SK-N-SH (cell line): Measurements from ENCODE around the gene MYOCOS. TPM values are rescaled to one million over a fixed set of nuclear protein-coding genes. Genes with fewer than 3 reads are reported as not detected.

Experiments
- CTCF ChIA-PET: fragments of 300-600, 350-600 bp; formaldehyde crosslinking; extraction: SDS; loops from one replicate; lab custom pipeline; 2021; lab: Yijun Ruan, JAX
- POLR2A ChIA-PET: fragments of 350-600 bp; sonication (Branson Sonifier 250); formaldehyde crosslinking; extraction: SDS; loops from one replicate; lab custom pipeline; 2020; ENCODE audit warnings: antibody characterized with exemption, inconsistent platforms; lab: Yijun Ruan, JAX
- DNase-seq: peaks from one replicate; pipeline ENCODE4 v3.0.0; 2012
- H2AFZ ChIP-seq: fragments of 200-600 bp; sonication (generic); 2 replicates; pipeline ENCODE4 v1.8.1; 2016; ENCODE audit warnings: antibody characterized with exemption, mild to moderate bottlenecking, low read depth
- H3F3A ChIP-seq: fragments of 200-600 bp; sonication (generic); replicated peaks from 2 replicates; pipeline ENCODE3; 2016; ENCODE audit warnings: antibody characterized with exemption, mild to moderate bottlenecking; ENCODE audit not compliant: insufficient read depth
- H3K27ac ChIP-seq, 2 experiments: fragments of 200-500 bp in 1 of 2; fragments of 200-600 bp in 1 of 2; sonication (Bioruptor generic) in 1 of 2; sonication (generic), shearing (Covaris generic) in 1 of 2; 2 replicates each; pipeline versions ENCODE4 v1.5.1 to v1.6.1; 2014 to 2016; ENCODE audit warnings: low read depth in 2 of 2, inconsistent platforms in 1 of 2, low read length in 1 of 2, mild to moderate bottlenecking in 1 of 2, mixed read lengths in 1 of 2
- H3K27me3 ChIP-seq: fragments of 200-600 bp; sonication (generic), shearing (Covaris generic); 2 replicates; pipeline ENCODE4 v1.6.1; 2016; ENCODE audit warnings: mixed run types; ENCODE audit not compliant: insufficient read depth
- H3K36me3 ChIP-seq, 2 experiments: fragments of 200-500 bp in 1 of 2; fragments of 200-600 bp in 1 of 2; sonication (Bioruptor generic) in 1 of 2; sonication (generic) in 1 of 2; replicated peaks in 1 of 2; 2 replicates each; pipeline versions ENCODE3 to v1.5.1; 2014 to 2016; ENCODE audit warnings: low read length in 1 of 2, mild to moderate bottlenecking in 1 of 2; ENCODE audit not compliant: insufficient read depth in 2 of 2, control insufficient read depth in 1 of 2
- H3K4me1 ChIP-seq, 2 experiments: fragments of 200-500 bp in 1 of 2; fragments of 200-600 bp in 1 of 2; sonication (Bioruptor generic) in 1 of 2; sonication (generic), shearing (Covaris generic) in 1 of 2; 2 replicates each; pipeline versions ENCODE4 v1.5.1 to v1.6.1; 2014 to 2016; ENCODE audit warnings: low read depth in 1 of 2, low read length in 1 of 2, mixed run types in 1 of 2; ENCODE audit not compliant: insufficient read depth in 2 of 2, control insufficient read depth in 1 of 2
- H3K4me2 ChIP-seq: fragments of 200-600 bp; sonication (generic), shearing (Covaris generic); 2 replicates; pipeline ENCODE4 v1.6.1; 2017; ENCODE audit warnings: mixed run types
- H3K4me3 ChIP-seq, 2 experiments: fragments of 200-500 bp in 1 of 2; fragments of 200-600 bp in 1 of 2; sonication (Bioruptor generic) in 1 of 2; sonication (generic), shearing (Covaris generic) in 1 of 2; 2 replicates each; pipeline versions ENCODE4 v1.5.1 to v1.8.1; 2014 to 2016; ENCODE audit warnings: low read depth in 2 of 2, inconsistent platforms in 1 of 2, low read length in 1 of 2, mild to moderate bottlenecking in 1 of 2, mixed read lengths in 1 of 2, moderate library complexity in 1 of 2
- H3K79me2 ChIP-seq: fragments of 200-600 bp; sonication (generic); 2 replicates; pipeline ENCODE4 v1.8.1; 2017; ENCODE audit warnings: mild to moderate bottlenecking; ENCODE audit not compliant: insufficient read depth
- H3K9ac ChIP-seq: fragments of 200-600 bp; sonication (generic); 2 replicates; pipeline ENCODE4 v1.6.1; 2017; ENCODE audit warnings: mixed run types
- H3K9me2 ChIP-seq: fragments of 200-600 bp; sonication (generic); 2 replicates; pipeline ENCODE4 v1.6.1; 2017; ENCODE audit warnings: mixed run types
- H3K9me3 ChIP-seq: fragments of 200-600 bp; sonication (generic); 2 replicates; pipeline ENCODE4 v1.6.1; 2017; ENCODE audit warnings: mixed run types, mild to moderate bottlenecking, moderate library complexity
- H4K20me1 ChIP-seq: fragments of 200-600 bp; sonication (generic); 2 replicates; pipeline ENCODE4 v1.6.1; 2017; ENCODE audit warnings: mild to moderate bottlenecking, mixed run types; ENCODE audit not compliant: insufficient read depth
- IRF3 ChIP-seq: fragments of 150-350 bp; IDR thresholded peaks from 2 replicates; pipeline ENCODE4 v1.6.1; 2016; ENCODE audit warnings: mild to moderate bottlenecking, low read depth, low read length
- NRF1 ChIP-seq: IDR thresholded peaks from 2 replicates; pipeline ENCODE4 v1.6.1; 2012; ENCODE audit warnings: low read depth, mild to moderate bottlenecking, low read length
- RCOR1 ChIP-seq: fragments of 150-350 bp; IDR thresholded peaks from 2 replicates; pipeline ENCODE4 v1.6.1; 2017; ENCODE audit warnings: antibody characterized with exemption, low read length
- RFX5 ChIP-seq: IDR thresholded peaks from 2 replicates; pipeline ENCODE4 v1.6.1; 2012; ENCODE audit warnings: mild to moderate bottlenecking, improper control_type of control experiment, low read length
- TAF1 ChIP-seq: IDR thresholded peaks from 2 replicates; pipeline ENCODE4 v1.6.1; 2012; ENCODE audit warnings: low read depth, mild to moderate bottlenecking, low read length, moderate library complexity, borderline replicate concordance
- USF1 ChIP-seq: IDR thresholded peaks from 2 replicates; pipeline ENCODE4 v1.4.0; 2012; ENCODE audit warnings: low read depth, borderline replicate concordance
- ZBTB33 ChIP-seq: IDR thresholded peaks from 2 replicates; pipeline ENCODE4 v1.4.0; 2012; ENCODE audit warnings: low read depth, borderline replicate concordance
- WGBS: methylation state at CpG from one replicate; pipeline ENCODE4 v1.1.6; 2017; ENCODE audit warnings: low lambda C conversion rate; 5-methylcytosine and 5-hydroxymethylcytosine counted together
- polyA plus RNA-seq, 3 experiments: library from polyadenylated mRNA; depleted of rRNA; stranded (reverse); fragments of >200 nt; gene quantifications; 2 replicates each; pipeline ENCODE4 v1.2.3, GENCODE V29; 2012
- TF ChIP-seq, protein P1 (sequence below): fragments of 200-600 bp; sonication (generic); IDR thresholded peaks from 2 replicates; pipeline ENCODE4 v1.6.1; 2017; ENCODE audit warnings: antibody characterized with exemption, mild to moderate bottlenecking, moderate library complexity

The MYOCOS gene
- polyA plus RNA-seq, 1 of the 3 experiments (the other 2 are of a cell fraction) = not detected

GRCh38 chr1:171652234-171652822, 30.3 kb downstream of the MYOCOS start, which contains the start of gene MYOC:
Gene MYOC (minus strand): TSS chr1:171652688. CDS start chr1:171652611, 77 bp downstream.
- Histone ChIP-seq H3K36me3 (no peaks in the 10 kb centered on the region), H3K4me3 (no peak within 1 kb of the TSS), H3K9ac (no peak within 1 kb of the TSS), H4K20me1 (no peaks in the 10 kb centered on the region), H2AFZ (no peak within 1 kb of the TSS), H3K4me2 (no peak within 1 kb of the TSS), H3K27me3 (no peaks in the 10 kb centered on the region; the same call in 1 of the 2 replicates), H3K27ac (no peak within 1 kb of the TSS), H3K79me2 (no peaks in the 10 kb centered on the region), H3K4me1 (peaks cover 0 to 4% of the 10 kb centered on the region in 2 experiments; a peak in 1 of 4 replicates), H3K9me2 (no peaks in the 10 kb centered on the region), H3K9me3 (no peaks in the 10 kb centered on the region), H3F3A (no peaks in the 10 kb centered on the region)
- ChIA-PET CTCF (no interaction called here), POLR2A (no interaction called here)
- WGBS = 54% methylated on average over 5 of the region's 8 CpGs
- DNase-seq = no peak
- TF ChIP-seq NRF1 (no peak), RCOR1 (no peak)

GRCh38 chr1:171653796-171654195, 31.8 kb downstream of the MYOCOS start:
- Histone ChIP-seq H2AFZ (no peak overlapping the region), H3K4me2 (no peak overlapping the region), H4K20me1 (no peaks in the 10 kb centered on the region), H3F3A (no peaks in the 10 kb centered on the region), H3K9ac (no peak overlapping the region), H3K36me3 (no peaks in the 10 kb centered on the region), H3K27ac (no peak overlapping the region), H3K9me3 (no peaks in the 10 kb centered on the region), H3K4me3 (no peak overlapping the region), H3K4me1 (peaks cover 0 to 4% of the 10 kb centered on the region in 2 experiments; a peak in 1 of 4 replicates), H3K79me2 (no peaks in the 10 kb centered on the region), H3K27me3 (no peaks in the 10 kb centered on the region), H3K9me2 (no peaks in the 10 kb centered on the region)
- CTCF ChIA-PET = interaction anchor here (0.6 to 2.9 kb wide), 4 partner anchors 8 to 496 kb away, joined by 3 to 19 read pairs (median 4); no protein-coding TSS in a partner anchor
- DNase-seq = no peak
- WGBS = 90% methylated on average over 1 of the region's 1 CpG
- POLR2A ChIA-PET = no interaction called here
- no peak for TF ChIP-seq USF1
- TF ChIP-seq ZBTB33 = no peak
- TF ChIP-seq, protein P1, sequence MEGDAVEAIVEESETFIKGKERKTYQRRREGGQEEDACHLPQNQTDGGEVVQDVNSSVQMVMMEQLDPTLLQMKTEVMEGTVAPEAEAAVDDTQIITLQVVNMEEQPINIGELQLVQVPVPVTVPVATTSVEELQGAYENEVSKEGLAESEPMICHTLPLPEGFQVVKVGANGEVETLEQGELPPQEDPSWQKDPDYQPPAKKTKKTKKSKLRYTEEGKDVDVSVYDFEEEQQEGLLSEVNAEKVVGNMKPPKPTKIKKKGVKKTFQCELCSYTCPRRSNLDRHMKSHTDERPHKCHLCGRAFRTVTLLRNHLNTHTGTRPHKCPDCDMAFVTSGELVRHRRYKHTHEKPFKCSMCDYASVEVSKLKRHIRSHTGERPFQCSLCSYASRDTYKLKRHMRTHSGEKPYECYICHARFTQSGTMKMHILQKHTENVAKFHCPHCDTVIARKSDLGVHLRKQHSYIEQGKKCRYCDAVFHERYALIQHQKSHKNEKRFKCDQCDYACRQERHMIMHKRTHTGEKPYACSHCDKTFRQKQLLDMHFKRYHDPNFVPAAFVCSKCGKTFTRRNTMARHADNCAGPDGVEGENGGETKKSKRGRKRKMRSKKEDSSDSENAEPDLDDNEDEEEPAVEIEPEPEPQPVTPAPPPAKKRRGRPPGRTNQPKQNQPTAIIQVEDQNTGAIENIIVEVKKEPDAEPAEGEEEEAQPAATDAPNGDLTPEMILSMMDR = no peak
- TF ChIP-seq IRF3 = no peak
- no peak for TF ChIP-seq TAF1
- TF ChIP-seq RFX5 = no peak
